Tibial artery (tissue), 4 donors: ENCODE measurements around the gene RNU2-1.
"Not testable (repeated sequence)": the region's sequence is repeated elsewhere in the genome, so short reads cannot be mapped to it uniquely, and the experiment has no call there.

ENCODE experiments used
- DNase-seq, 2 donors: peaks; one replicate each; pipeline ENCODE4 v3.0.0-alpha.2; 2019
- H3K27ac ChIP-seq, 2 donors: fragments of 200-600 bp; sonication (generic) in 1 of 2; 1 replicate in 1 of 2; 2 replicates in 1 of 2; pipeline ENCODE4 v1.5.1; 2018 to 2019; ENCODE audit warnings: mild to moderate bottlenecking in 1 of 2
- H3K27me3 ChIP-seq, 2 donors: fragments of 200-600 bp; sonication (generic) in 1 of 2; one replicate each; pipeline versions ENCODE4 v1.5.1 to v1.6.0; 2016 to 2019
- H3K36me3 ChIP-seq, 3 donors: fragments of 200-600 bp; sonication (generic) in 2 of 3; one replicate each; pipeline ENCODE4 v1.5.1; 2016 to 2019; ENCODE audit warnings: mild to moderate bottlenecking in 2 of 3
- H3K4me1 ChIP-seq, 4 donors: fragments of 200-600 bp; sonication (generic) in 2 of 4; 1 replicate in 3 of 4; 2 replicates in 1 of 4; pipeline ENCODE4 v1.5.1; 2016 to 2019
- H3K4me3 ChIP-seq, 2 donors: fragments of 200-600 bp; sonication (generic) in 1 of 2; 1 replicate in 1 of 2; 2 replicates in 1 of 2; pipeline ENCODE4 v1.5.1; 2018 to 2019; ENCODE audit warnings: mild to moderate bottlenecking in 2 of 2
- H3K9me3 ChIP-seq, 3 donors: fragments of 200-600 bp; sonication (generic) in 1 of 3; one replicate each; pipeline ENCODE4 v1.5.1; 2016 to 2019
- CTCF ChIP-seq, 2 experiments: fragments of 200-600 bp in 1 of 2; fragments of 450-650 bp in 1 of 2; IDR thresholded peaks; one replicate each; pipeline ENCODE4 v1.5.1; 2017 to 2019; ENCODE audit warnings: antibody characterized with exemption in 2 of 2, mild to moderate bottlenecking in 1 of 2, moderate library complexity in 1 of 2
- intact Hi-C: fragments of 100-400 bp; cut with DNase I; formaldehyde crosslinking; loops from one replicate; pipeline ENCODE4 v1.15.0; 2023; ENCODE audit warnings: low total_unique reads

RNU2-1 gene

GRCh38 chr17:43212641-43213490, 20.9 kb downstream of the RNU2-1 start:
- no peak for TF ChIP-seq CTCF (IDR thresholded peaks at IDR 0.05)

GRCh38 chr17:43211480-43212402, 22.0 kb downstream of the RNU2-1 start, which contains the start of gene TMEM106A:
TMEM106A (plus strand) TSS chr17:43211875; CDS start chr17:43213042, 1,167 bp downstream.
- Histone ChIP-seq H3K9me3 (no peaks in the 10 kb centered on the region), H3K27ac (peak within 1 kb of the TSS; percentile 75), H3K4me1 (peaks cover 0 to 21% (median 17%) of the 10 kb centered on the region in 4 donors), H3K36me3 (peaks cover 21 to 52% (median 42%) of the 10 kb centered on the region in 3 donors), H3K27me3 (no peaks in the 10 kb centered on the region), H3K4me3 (peak within 1 kb of the TSS; percentile 57 to 58)
- intact Hi-C loops, result loop anchor here (5.0 kb wide), 1 partner anchor 126 kb away; no protein-coding TSS in a partner anchor
- peak; percentile 79 to 89 for DNase-seq
- TF ChIP-seq CTCF (IDR thresholded peaks at IDR 0.05), result peak; percentile 27 to 43

More at GRCh38 chr17:43212641-43213490, 20.9 kb downstream of the RNU2-1 start:
- Histone ChIP-seq H3K27ac (peak overlapping the region; percentile 75), H3K27me3 (no peaks in the 10 kb centered on the region), H3K4me1 (peaks cover 0 to 21% (median 17%) of the 10 kb centered on the region in 4 donors), H3K4me3 (peak overlapping the region; percentile 57 to 58), H3K36me3 (peaks cover 10 to 50% (median 40%) of the 10 kb centered on the region in 3 donors), H3K9me3 (no peaks in the 10 kb centered on the region)
- intact Hi-C loops, result loop anchor here (5.0 kb wide), 1 partner anchor 124 kb away; no protein-coding TSS in a partner anchor
- DNase-seq, result no peak

GRCh38 chr17:43211123-43211479, 22.7 kb downstream of the RNU2-1 start:
- no peaks in the 10 kb centered on the region for H3K9me3 ChIP-seq
- peaks cover 0 to 21% (median 17%) of the 10 kb centered on the region in 4 donors for H3K4me1 ChIP-seq
- TF ChIP-seq CTCF (IDR thresholded peaks at IDR 0.05), result no peak
- peak overlapping the region; percentile 57 to 58 for H3K4me3 ChIP-seq
- no peak for DNase-seq
- no peaks in the 10 kb centered on the region for H3K27me3 ChIP-seq
- H3K27ac ChIP-seq, result peak overlapping the region; percentile 75
- intact Hi-C loops, result loop anchor here (5.0 kb wide), 1 partner anchor 126 kb away; no protein-coding TSS in a partner anchor
- peaks cover 23 to 52% (median 39%) of the 10 kb centered on the region in 3 donors for H3K36me3 ChIP-seq

- Histone ChIP-seq H3K4me1 (peaks cover 0 to 21% (median 17%) of the 10 kb centered on the region in 4 donors), H3K4me3 (no peak overlapping the region), H3K27me3 (no peaks in the 10 kb centered on the region), H3K36me3 (peaks cover 23 to 52% (median 37%) of the 10 kb centered on the region in 3 donors), H3K9me3 (no peaks in the 10 kb centered on the region), H3K27ac (peak overlapping the region; percentile 75)
- no peak for DNase-seq
- no peak for TF ChIP-seq CTCF (IDR thresholded peaks at IDR 0.05)
- intact Hi-C loops, result loop anchor here (5.0 kb wide), 1 partner anchor 127 kb away; no protein-coding TSS in a partner anchor
Measured at GRCh38 chr17:43210576-43210975, 23.2 kb downstream of the RNU2-1 start.

- peaks cover 87 to 100% (median 95%) of the 10 kb centered on the region in 3 donors for H3K36me3 ChIP-seq
- H3K27me3 ChIP-seq, H3K4me3 ChIP-seq, H3K4me1 ChIP-seq, intact Hi-C loops, H3K27ac ChIP-seq, DNase-seq, H3K9me3 ChIP-seq: not testable (repeated sequence)
Measured at GRCh38 chr17:43203013-43203412, 30.8 kb downstream of the RNU2-1 start.
